ENCODE results near the gene BFSP2. TPM values are rescaled to one million over a fixed set of nuclear protein-coding genes. Genes with fewer than 3 reads are reported as not detected.

The BFSP2 gene
- total RNA-seq, result not detected in 2 replicates

DNA sequence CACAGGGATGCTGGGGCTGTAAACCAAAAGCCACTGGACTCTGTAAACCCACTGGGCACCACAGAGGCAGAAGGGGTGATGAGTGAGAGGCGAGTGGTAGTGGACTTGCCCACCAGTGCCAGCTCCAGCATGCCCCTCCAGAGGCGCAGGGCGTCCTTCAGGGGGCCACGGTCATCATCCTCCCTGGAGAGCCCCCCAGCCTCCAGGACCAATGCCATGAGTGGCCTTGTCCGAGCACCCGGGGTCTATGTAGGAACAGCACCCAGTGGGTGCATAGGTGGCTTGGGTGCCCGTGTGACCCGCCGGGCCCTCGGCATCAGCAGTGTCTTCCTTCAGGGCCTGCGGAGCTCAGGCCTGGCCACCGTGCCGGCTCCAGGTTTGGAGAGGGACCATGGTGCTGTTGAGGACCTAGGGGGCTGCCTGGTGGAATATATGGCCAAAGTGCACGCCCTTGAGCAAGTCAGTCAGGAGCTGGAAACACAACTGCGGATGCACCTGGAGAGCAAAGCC, at the start of gene BFSP2:
Gene BFSP2, plus strand, starts transcription at position 51 of the 510 bp plus-strand sequence. Its CDS starts 28 bp downstream, at position 79.

Other genes starting within 250 kb of the BFSP2 start
- 181 and 195 TPM in 2 replicates for gene CDV3, start 173.6 kb downstream of the BFSP2 start, total RNA-seq